ENCODE results near the gene KIAA2012.

KIAA2012 gene

GRCh38 chr2:202074324-202074723 is 1.3 kb downstream of the KIAA2012 start:
- Histone ChIP-seq H3K4me3 (replicated peaks; ENCODE audit: insufficient read depth, low read length) (no peak overlapping the region), H3K27me3 (ENCODE audit: insufficient read depth, poor library complexity, severe bottlenecking) (no peaks in the 10 kb centered on the region), H3K27ac (replicated peaks) (no peak overlapping the region)
- TF ChIP-seq REST (IDR thresholded peaks at IDR 0.05; ENCODE audit: insufficient replicate concordance, low read depth) (no peak), SPI1 (IDR thresholded peaks at IDR 0.05; ENCODE audit: borderline replicate concordance, low read depth) (no peak), POLR2AphosphoS5 (IDR thresholded peaks at IDR 0.05; ENCODE audit: low read depth) (no peak), CTCF (IDR thresholded peaks at IDR 0.05; ENCODE audit: insufficient read depth, low read length) (no peak), GABPA (IDR thresholded peaks at IDR 0.05; ENCODE audit: low read depth) (no peak)
- no peak for DNase-seq (ENCODE audit: low read depth in 1 of 2, low spot score in 1 of 2)

GRCh38 chr2:202079310-202079709 is 6.3 kb downstream of the KIAA2012 start:
- H3K4me3 ChIP-seq (replicated peaks; ENCODE audit: insufficient read depth, low read length) = no peak overlapping the region
- DNase-seq (ENCODE audit: low read depth in 1 of 2, low spot score in 1 of 2) = no peak
- H3K27me3 ChIP-seq (ENCODE audit: insufficient read depth, poor library complexity, severe bottlenecking) = no peaks in the 10 kb centered on the region
- no peak overlapping the region for H3K27ac ChIP-seq (replicated peaks)
- no peak for TF ChIP-seq GABPA (IDR thresholded peaks at IDR 0.05; ENCODE audit: low read depth)

- Histone ChIP-seq H3K27ac (replicated peaks) (no peak overlapping the region), H3K4me3 (replicated peaks; ENCODE audit: insufficient read depth, low read length) (no peak overlapping the region), H3K27me3 (ENCODE audit: insufficient read depth, poor library complexity, severe bottlenecking) (no peaks in the 10 kb centered on the region)
- no peak for TF ChIP-seq SPI1 (IDR thresholded peaks at IDR 0.05; ENCODE audit: borderline replicate concordance, low read depth)
- TF ChIP-seq GABPA (IDR thresholded peaks at IDR 0.05; ENCODE audit: low read depth) = no peak
- TF ChIP-seq POLR2AphosphoS5 (IDR thresholded peaks at IDR 0.05; ENCODE audit: low read depth) = no peak
- TF ChIP-seq REST (IDR thresholded peaks at IDR 0.05; ENCODE audit: insufficient replicate concordance, low read depth) = no peak
- DNase-seq (ENCODE audit: low read depth in 1 of 2, low spot score in 1 of 2) = no peak
Measured at GRCh38 chr2:202084265-202084664, 11.2 kb downstream of the KIAA2012 start.

GRCh38 chr2:202088777-202089176 is 15.7 kb downstream of the KIAA2012 start:
- Histone ChIP-seq H3K27me3 (ENCODE audit: insufficient read depth, poor library complexity, severe bottlenecking) (peaks cover 4% of the 10 kb centered on the region), H3K27ac (replicated peaks) (no peak overlapping the region), H3K4me3 (replicated peaks; ENCODE audit: insufficient read depth, low read length) (no peak overlapping the region)
- TF ChIP-seq CTCF (IDR thresholded peaks at IDR 0.05; ENCODE audit: insufficient read depth, low read length) (no peak), REST (IDR thresholded peaks at IDR 0.05; ENCODE audit: insufficient replicate concordance, low read depth) (no peak), GABPA (IDR thresholded peaks at IDR 0.05; ENCODE audit: low read depth) (no peak), POLR2AphosphoS5 (IDR thresholded peaks at IDR 0.05; ENCODE audit: low read depth) (no peak), SPI1 (IDR thresholded peaks at IDR 0.05; ENCODE audit: borderline replicate concordance, low read depth) (no peak)
- DNase-seq (ENCODE audit: low read depth in 1 of 2, low spot score in 1 of 2) = no peak

Data from HL-60 (cell line).